Brain microvascular endothelial cell (primary cell): ENCODE results near the gene TACC3.

Experiments used
- DNase-seq: peaks from one replicate; pipeline ENCODE4 v3.0.0-alpha.2; 2020
- H3K27ac ChIP-seq: fragments of 250-450 bp; sonication (Bioruptor Pico); 2 replicates; pipeline ENCODE4 v1.5.1; 2020; ENCODE audit warnings: mild to moderate bottlenecking, moderate library complexity
- H3K27me3 ChIP-seq: fragments of 250-450 bp; sonication (Bioruptor Pico); replicated peaks from 2 replicates; pipeline ENCODE4 v1.5.1; 2020; ENCODE audit warnings: mild to moderate bottlenecking
- H3K36me3 ChIP-seq: fragments of 250-450 bp; sonication (Bioruptor Pico); replicated peaks from 2 replicates; pipeline ENCODE4 v1.5.1; 2020; ENCODE audit warnings: mild to moderate bottlenecking
- H3K4me3 ChIP-seq: 2 replicates; pipeline ENCODE4 v1.5.1; 2011; ENCODE audit warnings: low read depth, mild to moderate bottlenecking, control low read depth, low read length, moderate library complexity
- in situ Hi-C: cut with HindIII; loops from 2 replicates; pipeline ENCODE4 v1.10.0; 2017; ENCODE audit warnings: low sequenced_read_pairs, low pct_ligation_motif_present
- TF ChIP-seq, protein P1 (sequence below): IDR thresholded peaks from 2 replicates; pipeline ENCODE4 v1.5.1; 2011; ENCODE audit warnings: low read depth, mild to moderate bottlenecking, moderate library complexity, low read length, control low read depth, inconsistent platforms; ENCODE audit errors: missing control alignments

The TACC3 gene

DNA sequence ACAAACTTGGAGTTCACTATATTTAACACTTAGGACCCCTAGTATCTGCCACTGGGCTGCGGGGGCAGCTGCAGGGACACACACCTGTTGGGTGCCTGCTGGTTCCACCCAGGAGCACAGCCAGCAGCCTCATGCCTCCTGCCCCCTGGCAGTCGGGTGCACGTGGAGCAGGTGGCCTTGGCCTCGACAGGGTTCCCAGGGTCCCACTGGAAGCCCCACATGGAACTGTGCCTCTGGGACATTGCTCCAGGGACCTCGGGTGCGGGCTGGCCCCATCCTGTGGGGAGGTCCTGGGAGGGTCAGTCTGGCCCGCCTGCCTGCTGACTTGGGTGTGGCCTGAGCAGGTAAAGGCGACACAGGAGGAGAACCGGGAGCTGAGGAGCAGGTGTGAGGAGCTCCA, 18.0 kb downstream of the TACC3 start:
- H3K36me3 ChIP-seq: peaks cover 52% of the 10 kb centered on the region

DNA sequence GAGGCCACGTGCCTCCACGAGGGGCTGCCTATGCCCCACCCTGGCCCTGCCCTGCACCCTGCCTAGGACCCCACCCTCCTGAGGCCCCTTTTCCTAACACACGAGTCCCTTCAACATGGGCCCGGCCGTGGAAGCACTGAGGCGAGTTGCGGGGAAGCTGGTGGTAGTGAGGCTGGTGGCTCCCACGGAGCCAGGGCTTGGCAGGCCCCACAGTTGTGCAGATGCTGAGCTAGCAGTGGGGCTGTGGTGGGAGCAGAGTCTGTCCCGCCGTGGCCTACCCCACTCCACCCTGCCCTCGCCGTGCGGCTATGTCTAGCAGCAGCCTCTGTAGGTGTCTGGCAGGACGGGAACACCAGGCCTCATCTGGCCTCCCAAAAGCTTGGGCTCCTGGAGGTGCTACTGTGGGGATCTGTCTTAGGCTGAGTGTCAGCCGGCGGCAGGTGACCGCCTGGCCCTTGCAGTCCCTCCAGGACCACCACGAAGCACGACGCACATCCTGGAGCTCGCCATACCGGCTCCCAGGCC, 18.8 kb downstream of the TACC3 start:
- TF ChIP-seq, protein P1, sequence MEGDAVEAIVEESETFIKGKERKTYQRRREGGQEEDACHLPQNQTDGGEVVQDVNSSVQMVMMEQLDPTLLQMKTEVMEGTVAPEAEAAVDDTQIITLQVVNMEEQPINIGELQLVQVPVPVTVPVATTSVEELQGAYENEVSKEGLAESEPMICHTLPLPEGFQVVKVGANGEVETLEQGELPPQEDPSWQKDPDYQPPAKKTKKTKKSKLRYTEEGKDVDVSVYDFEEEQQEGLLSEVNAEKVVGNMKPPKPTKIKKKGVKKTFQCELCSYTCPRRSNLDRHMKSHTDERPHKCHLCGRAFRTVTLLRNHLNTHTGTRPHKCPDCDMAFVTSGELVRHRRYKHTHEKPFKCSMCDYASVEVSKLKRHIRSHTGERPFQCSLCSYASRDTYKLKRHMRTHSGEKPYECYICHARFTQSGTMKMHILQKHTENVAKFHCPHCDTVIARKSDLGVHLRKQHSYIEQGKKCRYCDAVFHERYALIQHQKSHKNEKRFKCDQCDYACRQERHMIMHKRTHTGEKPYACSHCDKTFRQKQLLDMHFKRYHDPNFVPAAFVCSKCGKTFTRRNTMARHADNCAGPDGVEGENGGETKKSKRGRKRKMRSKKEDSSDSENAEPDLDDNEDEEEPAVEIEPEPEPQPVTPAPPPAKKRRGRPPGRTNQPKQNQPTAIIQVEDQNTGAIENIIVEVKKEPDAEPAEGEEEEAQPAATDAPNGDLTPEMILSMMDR: no peak
- H3K27me3 ChIP-seq: no peaks in the 10 kb centered on the region
- peaks cover 52% of the 10 kb centered on the region for H3K36me3 ChIP-seq
- in situ Hi-C loops: no loop called here
- no peak for DNase-seq
- H3K4me3 ChIP-seq: no peak overlapping the region
- H3K27ac ChIP-seq: no peak overlapping the region

More for the DNA sequence above, 18.0 kb downstream of the TACC3 start:
- H3K27me3 ChIP-seq: no peaks in the 10 kb centered on the region
- in situ Hi-C loops: no loop called here
- no peak for DNase-seq
- TF ChIP-seq, protein P1: no peak
- no peak overlapping the region for H3K4me3 ChIP-seq
- H3K27ac ChIP-seq: no peak overlapping the region

DNA sequence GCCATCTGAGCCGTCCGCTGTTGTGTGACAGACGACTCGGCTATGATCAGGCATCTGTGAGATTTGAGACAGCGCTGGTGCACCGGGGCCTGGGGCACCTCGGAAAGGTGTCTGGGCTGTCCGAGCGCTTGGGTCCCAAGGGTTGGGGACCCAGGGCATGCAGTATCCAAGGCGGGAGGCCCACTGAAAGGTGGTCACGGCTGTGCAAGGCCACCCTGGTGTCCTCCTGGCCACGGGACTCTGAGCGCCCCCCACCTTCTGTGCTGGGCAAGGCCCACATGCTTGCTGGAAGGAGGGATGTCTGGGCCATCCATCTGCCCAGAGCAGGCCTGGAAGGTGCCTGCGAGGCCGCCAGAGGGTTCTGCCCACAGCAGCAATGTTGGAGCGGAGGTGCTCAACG, 19.9 kb downstream of the TACC3 start:
- H3K4me3 ChIP-seq: no peak overlapping the region
- no peak overlapping the region for H3K27ac ChIP-seq
- TF ChIP-seq, protein P1: no peak
- no peak for DNase-seq
- no peaks in the 10 kb centered on the region for H3K27me3 ChIP-seq
- in situ Hi-C loops: no loop called here
- H3K36me3 ChIP-seq: peaks cover 47% of the 10 kb centered on the region

DNA sequence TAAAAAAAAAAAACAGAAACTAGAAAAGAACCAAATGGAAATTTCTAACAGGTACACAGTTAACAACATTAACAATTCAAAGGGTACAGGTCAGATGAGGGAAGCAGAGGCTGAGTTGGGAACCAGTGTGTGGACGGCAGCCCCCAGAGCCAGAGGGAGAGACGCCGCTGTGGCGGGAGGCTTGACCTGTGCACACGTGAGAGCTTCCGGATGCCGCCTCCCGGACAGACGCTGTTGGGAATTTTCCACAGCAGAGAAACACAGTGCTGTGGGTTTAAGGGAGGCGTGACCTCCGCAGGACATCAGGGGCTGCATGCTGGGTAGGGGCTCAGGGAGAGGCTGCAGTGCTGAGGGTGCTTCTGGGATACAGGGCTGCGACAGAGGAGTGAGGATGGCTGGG, 22.2 kb downstream of the TACC3 start:
- TF ChIP-seq, protein P1: no peak
- H3K27me3 ChIP-seq: no peaks in the 10 kb centered on the region
- DNase-seq: no peak
- peaks cover 26% of the 10 kb centered on the region for H3K36me3 ChIP-seq
- in situ Hi-C loops: no loop called here
- H3K27ac ChIP-seq: no peak overlapping the region
- no peak overlapping the region for H3K4me3 ChIP-seq

DNA sequence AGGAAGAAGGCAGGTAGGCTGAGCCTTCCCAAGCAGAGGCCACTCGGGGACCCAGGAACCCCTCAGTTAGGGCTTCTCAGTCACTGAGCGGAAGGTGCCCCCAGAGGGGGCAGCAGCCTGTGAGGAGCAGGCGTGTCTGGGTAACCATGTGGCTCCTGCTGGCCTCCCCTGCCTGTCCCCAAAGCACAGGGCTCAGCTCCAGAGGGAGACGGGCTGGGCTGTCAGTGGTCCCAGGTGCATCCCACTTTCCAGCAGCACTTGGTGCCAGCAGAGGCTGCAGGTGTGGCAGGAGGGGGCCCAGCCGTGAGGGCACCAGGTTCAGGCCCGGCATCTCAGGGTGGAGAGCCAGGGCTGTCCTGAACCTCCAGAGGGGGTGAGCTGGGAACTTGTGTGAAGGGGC, 22.7 kb downstream of the TACC3 start:
- Histone ChIP-seq H3K36me3 (peaks cover 22% of the 10 kb centered on the region), H3K27ac (no peak overlapping the region), H3K27me3 (no peaks in the 10 kb centered on the region), H3K4me3 (no peak overlapping the region)
- in situ Hi-C loops: no loop called here
- DNase-seq: no peak
- TF ChIP-seq, protein P1: no peak

DNA sequence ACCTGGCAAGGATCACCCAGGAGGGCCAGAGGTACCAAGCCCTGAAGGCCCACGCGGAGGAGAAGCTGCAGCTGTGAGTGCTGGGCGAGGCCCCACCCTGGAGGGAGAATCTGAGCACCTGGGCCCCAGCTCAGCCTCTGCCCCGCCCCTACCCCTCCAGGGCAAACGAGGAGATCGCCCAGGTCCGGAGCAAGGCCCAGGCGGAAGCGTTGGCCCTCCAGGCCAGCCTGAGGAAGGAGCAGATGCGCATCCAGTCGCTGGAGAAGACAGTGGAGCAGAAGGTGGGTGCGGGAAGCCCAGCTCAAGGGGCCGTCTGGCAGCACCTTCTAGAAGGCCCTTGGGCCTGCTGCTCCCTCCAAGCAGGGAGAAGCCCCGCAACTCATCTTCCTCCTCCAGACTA, 23.2 kb downstream of the TACC3 start:
- H3K36me3 ChIP-seq: peaks cover 17% of the 10 kb centered on the region
- TF ChIP-seq, protein P1: no peak
- DNase-seq: no peak
- no peak overlapping the region for H3K4me3 ChIP-seq
- in situ Hi-C loops: no loop called here
- no peaks in the 10 kb centered on the region for H3K27me3 ChIP-seq
- H3K27ac ChIP-seq: no peak overlapping the region
